K562 (cell line): ENCODE data around the gene HNRNPH1. TPM values are rescaled to one million over a fixed set of nuclear protein-coding genes. Genes with fewer than 3 reads are reported as not detected.

Experiments
- ARNT ChIP-seq, 2 experiments: fragments of 450-650 bp; IDR thresholded peaks; 2 replicates each; pipeline ENCODE4 v1.6.1; 2016; ENCODE audit warnings: mild to moderate bottlenecking in 1 of 2
- BMI1 ChIP-seq: fragments of 150-350 bp; IDR thresholded peaks from 2 replicates; pipeline ENCODE4 v1.6.1; 2014; ENCODE audit warnings: low read length
- CSDE1 ChIP-seq, 2 experiments: fragments of 450-650 bp; IDR thresholded peaks; 2 replicates each; pipeline ENCODE4 v1.6.1; 2016; ENCODE audit warnings: mild to moderate bottlenecking in 1 of 2
- HDAC6 ChIP-seq: IDR thresholded peaks from 2 replicates; pipeline ENCODE4 v1.6.1; 2012; ENCODE audit warnings: low read depth, mild to moderate bottlenecking, control low read depth, inconsistent platforms, low read length, moderate library complexity
- HDAC8 ChIP-seq: fragments of 450-650 bp; IDR thresholded peaks from 2 replicates; pipeline ENCODE4 v1.6.1; 2016; ENCODE audit warnings: mild to moderate bottlenecking, missing genetic modification characterization, moderate library complexity, missing compliant biosample characterization
- MAX ChIP-seq: sonication (generic); formaldehyde crosslinking; IDR thresholded peaks from 2 replicates; pipeline ENCODE4 v1.9.0; 2022; ENCODE audit warnings: mild to moderate bottlenecking, missing genetic modification reagents
- MAZ ChIP-seq, 2 experiments: fragments of 450-650 bp in 1 of 2; sonication (generic) in 1 of 2; formaldehyde crosslinking; IDR thresholded peaks in 1 of 2; conservative IDR thresholded peaks in 1 of 2; 2 replicates each; pipeline versions ENCODE4 v1.4.0 to v1.5.0; 2020; ENCODE audit warnings: mild to moderate bottlenecking in 1 of 2, missing genetic modification reagents in 1 of 2
- MTF1 ChIP-seq: fragments of 250-450 bp; sonication (Bioruptor Pico); IDR thresholded peaks from 2 replicates; pipeline ENCODE4 v1.9.0; 2021; ENCODE audit warnings: moderate library complexity, mild to moderate bottlenecking, inconsistent platforms, borderline replicate concordance
- MYNN ChIP-seq, 2 experiments: sonication (generic); formaldehyde crosslinking in 1 of 2; IDR thresholded peaks; 2 replicates each; pipeline versions ENCODE4 v1.5.0 to v1.6.1; 2016 to 2020; ENCODE audit warnings: antibody characterized with exemption in 1 of 2, missing genetic modification reagents in 1 of 2
- NCOA1 ChIP-seq: fragments of 450-650 bp; IDR thresholded peaks from 2 replicates; pipeline ENCODE4 v1.6.1; 2016; ENCODE audit warnings: low read depth
- POLR2AphosphoS5 ChIP-seq: IDR thresholded peaks from 2 replicates; pipeline ENCODE4 v1.6.1; 2011; ENCODE audit warnings: mild to moderate bottlenecking, low read depth, low read length, moderate library complexity; ENCODE audit not compliant: control insufficient read depth, insufficient read depth
- POU5F1 ChIP-seq: fragments of 150-350 bp; IDR thresholded peaks from 2 replicates; pipeline ENCODE4 v1.6.1; 2014; ENCODE audit warnings: borderline replicate concordance, low read length, low read depth, mild to moderate bottlenecking; ENCODE audit not compliant: partially characterized antibody
- PTRF ChIP-seq: fragments of 450-650 bp; IDR thresholded peaks from 2 replicates; pipeline ENCODE4 v1.6.1; 2016; ENCODE audit warnings: mild to moderate bottlenecking, missing genetic modification characterization, missing compliant biosample characterization
- RBFOX2 ChIP-seq: fragments of 200-400 bp; formaldehyde crosslinking; IDR thresholded peaks from 2 replicates; pipeline ENCODE4 v1.6.1; 2017; ENCODE audit warnings: low read depth, mild to moderate bottlenecking, low read length, moderate library complexity
- SUPT5H ChIP-seq: fragments of 450-650 bp; IDR thresholded peaks from 2 replicates; pipeline ENCODE4 v1.6.1; 2016
- ZNF280A ChIP-seq: fragments of 450-650 bp; IDR thresholded peaks from 2 replicates; pipeline ENCODE4 v1.6.1; 2018; ENCODE audit warnings: mild to moderate bottlenecking, low read depth; ENCODE audit not compliant: partially characterized antibody
- polyA plus RNA-seq, 8 experiments: library from polyadenylated mRNA; depleted of rRNA in 4 of 8; stranded (reverse) in 5 of 8; unstranded in 3 of 8; fragments of >200 nt; fragmentation: Nextera tagmentation in 2 of 8; fragmentation: Illumina TruSeq in 1 of 8; extraction: Ambion mirVana in 2 of 8; extraction: Trizol in 1 of 8; gene quantifications; 2 replicates each; pipeline versions ENCODE4 v1.2.1 to v1.2.3, GENCODE V29; 2011 to 2014; ENCODE audit warnings: inconsistent platforms in 1 of 8, missing spikeins in 1 of 8
- total RNA-seq, 7 experiments: library from RNA; depleted of rRNA in 6 of 7; stranded (reverse); fragments of >200 nt in 6 of 7; fragmentation: Illumina TruSeq in 2 of 7; extraction: Trizol in 2 of 7; gene quantifications; 2 replicates each; pipeline versions ENCODE4 v1.2.1 to v1.2.3, GENCODE V29; 2011 to 2021; ENCODE audit warnings: low replicate concordance in 1 of 7
- TF ChIP-seq, protein P1 (sequence below): fragments of 450-650 bp; formaldehyde crosslinking; conservative IDR thresholded peaks from 2 replicates; pipeline ENCODE4 v1.4.0; 2022; ENCODE audit warnings: mild to moderate bottlenecking, missing genetic modification characterization
- TF ChIP-seq, protein P2 (sequence below): fragments of 450-650 bp; formaldehyde crosslinking; IDR thresholded peaks from 2 replicates; pipeline ENCODE4 v1.4.0; 2020; ENCODE audit warnings: mild to moderate bottlenecking, moderate library complexity
- TF ChIP-seq, protein P3 (sequence below), 2 experiments: fragments of 150-350 bp in 1 of 2; IDR thresholded peaks; 2 replicates each; pipeline ENCODE4 v1.6.1; 2012 to 2016; ENCODE audit warnings: low read depth in 2 of 2, low read length in 2 of 2, mild to moderate bottlenecking in 1 of 2, moderate library complexity in 1 of 2

HNRNPH1 gene
- total and polyA plus RNA-seq, 9 of the 15 experiments (the other 6 are each of a cell fraction or from before 2014, with no cell fraction given), result 103 to 656 (median 561) TPM

DNA sequence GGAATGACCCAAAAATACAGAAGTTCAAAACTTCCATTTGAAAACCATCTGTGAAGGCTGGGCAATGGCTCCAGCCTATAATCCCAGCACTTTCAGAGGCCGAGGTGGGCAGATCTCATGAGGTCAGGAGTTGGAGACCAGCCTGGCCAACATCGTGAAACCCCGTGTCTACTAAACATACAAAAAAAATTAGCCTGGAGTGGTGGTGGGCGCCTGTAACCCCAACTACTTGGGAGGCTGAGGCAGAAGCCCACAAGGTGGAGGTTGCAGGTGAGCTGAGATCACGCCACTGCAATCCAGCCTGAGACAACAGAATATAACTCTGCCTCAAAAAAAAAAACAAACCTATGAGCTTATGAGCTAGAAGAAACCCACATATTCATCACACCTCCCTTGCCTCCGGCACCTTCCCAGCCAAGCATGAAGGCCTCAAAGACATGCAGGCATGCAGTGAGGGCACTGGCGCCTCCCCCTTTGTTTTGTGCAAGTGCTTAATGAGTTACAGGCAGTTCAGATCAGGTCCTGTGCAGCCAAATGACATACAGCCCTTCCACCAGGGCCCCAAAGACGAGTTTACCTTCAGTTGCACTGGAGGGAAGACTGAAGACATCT is 9.9 kb downstream of the HNRNPH1 start (continued):
- TF ChIP-seq MAZ (CRISPR knock-in tag; conservative IDR thresholded peaks at IDR 0.05 in 1 of 2, IDR thresholded peaks at IDR 0.05 in 1 of 2), result no peak
- TF ChIP-seq, protein P1, sequence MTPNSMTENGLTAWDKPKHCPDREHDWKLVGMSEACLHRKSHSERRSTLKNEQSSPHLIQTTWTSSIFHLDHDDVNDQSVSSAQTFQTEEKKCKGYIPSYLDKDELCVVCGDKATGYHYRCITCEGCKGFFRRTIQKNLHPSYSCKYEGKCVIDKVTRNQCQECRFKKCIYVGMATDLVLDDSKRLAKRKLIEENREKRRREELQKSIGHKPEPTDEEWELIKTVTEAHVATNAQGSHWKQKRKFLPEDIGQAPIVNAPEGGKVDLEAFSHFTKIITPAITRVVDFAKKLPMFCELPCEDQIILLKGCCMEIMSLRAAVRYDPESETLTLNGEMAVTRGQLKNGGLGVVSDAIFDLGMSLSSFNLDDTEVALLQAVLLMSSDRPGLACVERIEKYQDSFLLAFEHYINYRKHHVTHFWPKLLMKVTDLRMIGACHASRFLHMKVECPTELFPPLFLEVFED, result 0 out of 2 replicates have a peak, but pooled peaks have one; percentile 30
- no peak for TF ChIP-seq NCOA1
- TF ChIP-seq MTF1, result no peak
- no peak for TF ChIP-seq HDAC8 (tag)
- no peak for TF ChIP-seq POU5F1
- peak; percentile 80 for TF ChIP-seq SUPT5H
- TF ChIP-seq, protein P2, sequence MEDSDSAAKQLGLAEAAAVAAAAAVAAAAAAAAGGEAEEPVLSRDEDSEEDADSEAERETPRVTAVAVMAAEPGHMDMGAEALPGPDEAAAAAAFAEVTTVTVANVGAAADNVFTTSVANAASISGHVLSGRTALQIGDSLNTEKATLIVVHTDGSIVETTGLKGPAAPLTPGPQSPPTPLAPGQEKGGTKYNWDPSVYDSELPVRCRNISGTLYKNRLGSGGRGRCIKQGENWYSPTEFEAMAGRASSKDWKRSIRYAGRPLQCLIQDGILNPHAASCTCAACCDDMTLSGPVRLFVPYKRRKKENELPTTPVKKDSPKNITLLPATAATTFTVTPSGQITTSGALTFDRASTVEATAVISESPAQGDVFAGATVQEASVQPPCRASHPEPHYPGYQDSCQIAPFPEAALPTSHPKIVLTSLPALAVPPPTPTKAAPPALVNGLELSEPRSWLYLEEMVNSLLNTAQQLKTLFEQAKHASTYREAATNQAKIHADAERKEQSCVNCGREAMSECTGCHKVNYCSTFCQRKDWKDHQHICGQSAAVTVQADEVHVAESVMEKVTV (CRISPR knock-in tag), result 0 out of 2 replicates have a peak, but pooled peaks have one; percentile 0
- no peak for TF ChIP-seq ZNF280A
- peak; percentile 82 for TF ChIP-seq POLR2AphosphoS5
- peak; percentile 68 for TF ChIP-seq RBFOX2
- TF ChIP-seq MYNN (IDR thresholded peaks at IDR 0.05), result 0 out of 2 replicates have a peak, but pooled peaks have one; percentile 8
- TF ChIP-seq MYNN (CRISPR knock-in tag; IDR thresholded peaks at IDR 0.05), result no peak
- TF ChIP-seq, protein P3, sequence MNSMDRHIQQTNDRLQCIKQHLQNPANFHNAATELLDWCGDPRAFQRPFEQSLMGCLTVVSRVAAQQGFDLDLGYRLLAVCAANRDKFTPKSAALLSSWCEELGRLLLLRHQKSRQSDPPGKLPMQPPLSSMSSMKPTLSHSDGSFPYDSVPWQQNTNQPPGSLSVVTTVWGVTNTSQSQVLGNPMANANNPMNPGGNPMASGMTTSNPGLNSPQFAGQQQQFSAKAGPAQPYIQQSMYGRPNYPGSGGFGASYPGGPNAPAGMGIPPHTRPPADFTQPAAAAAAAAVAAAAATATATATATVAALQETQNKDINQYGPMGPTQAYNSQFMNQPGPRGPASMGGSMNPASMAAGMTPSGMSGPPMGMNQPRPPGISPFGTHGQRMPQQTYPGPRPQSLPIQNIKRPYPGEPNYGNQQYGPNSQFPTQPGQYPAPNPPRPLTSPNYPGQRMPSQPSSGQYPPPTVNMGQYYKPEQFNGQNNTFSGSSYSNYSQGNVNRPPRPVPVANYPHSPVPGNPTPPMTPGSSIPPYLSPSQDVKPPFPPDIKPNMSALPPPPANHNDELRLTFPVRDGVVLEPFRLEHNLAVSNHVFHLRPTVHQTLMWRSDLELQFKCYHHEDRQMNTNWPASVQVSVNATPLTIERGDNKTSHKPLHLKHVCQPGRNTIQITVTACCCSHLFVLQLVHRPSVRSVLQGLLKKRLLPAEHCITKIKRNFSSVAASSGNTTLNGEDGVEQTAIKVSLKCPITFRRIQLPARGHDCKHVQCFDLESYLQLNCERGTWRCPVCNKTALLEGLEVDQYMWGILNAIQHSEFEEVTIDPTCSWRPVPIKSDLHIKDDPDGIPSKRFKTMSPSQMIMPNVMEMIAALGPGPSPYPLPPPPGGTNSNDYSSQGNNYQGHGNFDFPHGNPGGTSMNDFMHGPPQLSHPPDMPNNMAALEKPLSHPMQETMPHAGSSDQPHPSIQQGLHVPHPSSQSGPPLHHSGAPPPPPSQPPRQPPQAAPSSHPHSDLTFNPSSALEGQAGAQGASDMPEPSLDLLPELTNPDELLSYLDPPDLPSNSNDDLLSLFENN (IDR thresholded peaks at IDR 0.05; ENCODE audit: low read depth in 2 of 2, low read length in 2 of 2), result peak in 1 of 2 experiments; percentile 51; a peak in 1 of 4 replicates
- 0 out of 2 replicates have a peak, but pooled peaks have one; percentile 43 for TF ChIP-seq MAX (CRISPR knock-in tag)
- TF ChIP-seq CSDE1 (IDR thresholded peaks at IDR 0.05), result no peak
- no peak for TF ChIP-seq ARNT (IDR thresholded peaks at IDR 0.05)
- TF ChIP-seq HDAC6, result no peak
- no peak for TF ChIP-seq PTRF
- TF ChIP-seq BMI1, result no peak
